Raji (cell line): Measurements from ENCODE around the gene IL11RA.

ENCODE experiments used
- POLR2A ChIP-seq: IDR thresholded peaks from 2 replicates; pipeline ENCODE4 v1.6.1; 2011; ENCODE audit warnings: low read depth, low read length, control low read depth; ENCODE audit not compliant: insufficient read depth

The IL11RA gene

GRCh38 chr9:34710023-34710422 lies 58.0 kb downstream of the IL11RA start, which contains the start of gene CCL21:
TSS of gene CCL21 (minus strand) at chr9:34710136. CDS start at chr9:34710066, 70 bp downstream.
- TF ChIP-seq POLR2A, result no peak
